NCI-H2029 (cell line): ENCODE measurements around the gene ZNF793.
A peak's percentile ranks its signal among the peaks of the same experiment; 100 is the strongest.

Experiments
- DNase-seq: peaks from one replicate; lab custom pipeline; 2025; lab: John Stamatoyannopoulos, UW

The ZNF793 gene

DNA sequence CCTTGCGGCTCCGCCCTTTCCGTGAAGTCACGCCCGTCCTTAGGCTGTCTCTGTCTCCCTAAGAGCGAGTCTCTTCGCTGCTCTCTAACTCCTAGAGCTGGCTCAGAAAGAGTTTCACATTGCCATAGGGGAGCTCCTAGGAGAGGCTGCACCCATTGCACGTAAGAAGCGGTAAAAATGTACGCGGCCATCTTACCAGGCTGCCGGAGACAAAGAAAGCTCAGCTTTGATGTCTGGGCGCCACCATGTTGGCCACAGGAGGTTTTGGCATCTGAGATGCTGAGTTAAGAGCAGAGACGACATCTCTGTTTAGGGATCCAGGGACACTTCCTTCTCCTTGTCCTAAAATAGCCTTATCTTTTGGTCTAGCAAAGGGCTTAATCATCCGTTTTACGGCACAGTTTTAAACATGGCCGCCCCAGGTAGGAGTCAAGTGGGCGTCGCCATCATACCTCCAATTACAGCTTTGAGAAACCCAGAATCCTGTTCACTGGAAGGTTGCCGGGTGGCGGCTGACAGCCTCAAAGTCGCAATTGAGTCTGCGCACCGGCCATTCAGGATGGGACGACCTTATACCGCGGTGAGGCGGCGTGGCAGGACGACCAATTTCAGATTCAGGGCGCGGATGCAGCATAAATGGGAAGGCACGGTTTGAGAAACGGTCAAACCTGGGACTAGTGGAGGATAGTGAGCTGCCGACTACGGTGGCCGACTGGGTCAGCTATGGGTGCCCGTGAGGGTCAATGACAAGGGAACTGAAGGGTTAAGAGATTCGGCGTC is at the start of gene ZNF793:
TSS of gene ZNF793 (plus strand) at position 553 of the 780 bp plus-strand sequence. CDS start 16,501 bp downstream, outside the sequence.
- DNase-seq: peak; percentile 86

GRCh38 chr19:37466277-37466797 is 40.4 kb upstream of the ZNF793 start:
- DNase-seq: no peak

GRCh38 chr19:37466798-37467607 is 39.7 kb upstream of the ZNF793 start, which contains the start of gene ZNF569:
Gene ZNF569, minus strand, starts transcription at chr19:37467444. Its CDS starts 22,523 bp downstream, at chr19:37444921.
- peak; percentile 96 for DNase-seq

DNA sequence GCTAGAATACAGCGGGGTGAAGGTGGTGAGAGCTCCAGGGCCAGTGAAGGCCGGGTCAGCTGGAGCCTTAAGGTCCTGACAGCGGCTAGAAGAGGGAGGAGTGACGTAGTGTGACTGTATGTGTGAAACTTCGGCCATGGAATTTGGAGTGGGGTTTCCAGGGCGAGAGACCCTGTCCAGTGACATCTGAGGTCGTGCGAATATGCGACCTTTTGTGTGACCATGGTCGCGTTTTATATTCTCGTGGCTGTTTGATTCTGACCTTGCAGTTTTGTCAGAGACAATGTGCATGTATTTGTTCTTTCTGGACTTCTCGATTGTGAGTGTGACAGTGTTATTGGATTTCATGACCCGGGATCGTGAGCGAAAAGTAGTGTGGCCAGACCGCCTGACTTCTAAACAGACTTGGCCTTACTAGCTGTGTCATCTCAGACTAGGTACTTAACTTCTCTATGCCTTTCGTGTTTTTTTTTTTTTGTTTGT is 39.1 kb upstream of the ZNF793 start:
- no peak for DNase-seq

DNA sequence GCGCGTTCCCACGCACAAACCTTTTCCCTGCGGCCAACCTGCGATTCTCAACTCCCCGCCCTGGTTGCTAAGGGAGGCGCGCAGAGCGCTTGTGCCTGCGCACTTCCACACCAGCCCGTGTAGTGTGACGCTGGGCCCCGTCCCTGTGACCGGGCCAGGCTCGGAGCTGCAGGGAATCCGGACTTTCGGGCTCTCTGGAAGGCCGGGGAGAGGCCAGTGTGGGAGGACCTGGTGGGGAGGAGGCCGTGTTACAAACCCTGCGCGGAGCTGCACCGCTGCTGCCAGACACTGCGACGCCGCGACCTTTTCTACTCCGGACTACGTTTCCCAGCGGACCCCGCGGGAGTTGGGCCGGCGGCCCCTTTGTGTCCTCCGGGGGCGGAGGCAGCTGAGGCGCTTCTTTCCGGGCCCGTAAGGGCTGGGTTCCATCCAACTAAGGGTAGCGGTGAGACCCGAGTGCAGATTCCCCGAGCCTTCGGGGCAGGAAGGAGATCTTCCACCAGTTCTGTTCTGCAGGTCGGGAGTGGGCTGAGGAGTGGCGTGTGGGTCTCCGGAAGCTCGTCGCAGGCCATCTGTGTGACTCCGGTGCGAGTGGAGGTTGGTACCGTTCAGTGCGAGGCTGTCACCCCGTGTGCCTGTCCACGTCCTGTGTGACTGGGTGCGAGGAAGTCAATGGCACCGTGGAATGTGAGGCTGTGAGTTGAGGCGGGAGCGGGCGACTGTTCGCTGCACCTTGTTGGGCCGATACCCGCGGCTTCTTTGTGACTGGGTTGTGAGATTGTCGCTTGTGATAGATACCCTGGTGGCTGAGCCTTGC is 37.6 kb upstream of the ZNF793 start, which contains the start of gene ZNF570:
TSS of gene ZNF570 (plus strand) at position 396 of the 817 bp plus-strand sequence. CDS start 999 bp downstream, outside the sequence.
- DNase-seq: peak; percentile 85

GRCh38 chr19:37470216-37470615 is 36.5 kb upstream of the ZNF793 start:
- DNase-seq: no peak

DNA sequence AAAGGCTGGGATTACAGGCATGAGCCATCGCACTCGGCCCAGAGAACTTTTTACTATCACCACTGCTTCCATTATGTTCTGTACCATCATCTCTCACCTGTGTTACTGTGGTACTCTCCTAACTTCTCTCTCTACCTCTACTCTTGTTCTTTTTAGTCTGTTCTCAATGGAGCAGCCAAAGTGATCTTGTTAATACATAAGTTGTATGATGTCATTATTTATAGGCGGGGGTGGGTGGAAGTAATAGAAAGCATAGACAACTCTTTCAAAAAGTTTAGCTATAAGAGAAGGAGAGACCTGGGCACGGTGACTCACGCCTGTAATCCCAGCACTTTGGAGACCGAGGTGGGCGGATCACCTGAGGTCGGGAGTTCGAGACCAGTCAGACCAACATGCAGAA is 34.6 kb upstream of the ZNF793 start:
- DNase-seq: no peak

- no peak for DNase-seq
Measured at GRCh38 chr19:37484406-37485168, 22.2 kb upstream of the ZNF793 start.

- no peak for DNase-seq
Measured at GRCh38 chr19:37492213-37492612, 14.5 kb upstream of the ZNF793 start.

DNA sequence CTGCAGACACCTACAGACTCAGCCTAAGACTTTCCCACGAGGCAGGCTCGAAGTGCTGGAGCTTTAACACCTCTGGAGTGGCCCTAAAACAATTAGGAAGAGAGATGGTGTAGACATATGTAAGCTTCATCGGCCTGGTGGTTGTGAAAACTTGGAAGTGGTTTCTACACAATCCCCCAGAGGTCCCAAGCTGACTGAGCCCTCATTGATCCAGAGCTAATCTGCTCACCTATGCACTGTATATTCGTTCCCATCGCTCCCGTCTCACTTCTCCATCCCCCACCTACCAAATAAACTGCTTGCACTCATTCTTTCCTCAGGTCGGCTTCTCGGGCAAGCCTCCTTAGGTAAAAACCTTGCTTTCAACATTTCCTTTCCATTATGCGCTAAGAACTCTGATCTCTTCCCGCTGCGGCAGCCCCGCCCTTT is 767 bp upstream of the ZNF793 start:
- peak; percentile 20 for DNase-seq

GRCh38 chr19:37507167-37507464 is 377 bp downstream of the ZNF793 start:
- DNase-seq: no peak

- no peak for DNase-seq
Measured at GRCh38 chr19:37511186-37511585, 4.4 kb downstream of the ZNF793 start.

DNA sequence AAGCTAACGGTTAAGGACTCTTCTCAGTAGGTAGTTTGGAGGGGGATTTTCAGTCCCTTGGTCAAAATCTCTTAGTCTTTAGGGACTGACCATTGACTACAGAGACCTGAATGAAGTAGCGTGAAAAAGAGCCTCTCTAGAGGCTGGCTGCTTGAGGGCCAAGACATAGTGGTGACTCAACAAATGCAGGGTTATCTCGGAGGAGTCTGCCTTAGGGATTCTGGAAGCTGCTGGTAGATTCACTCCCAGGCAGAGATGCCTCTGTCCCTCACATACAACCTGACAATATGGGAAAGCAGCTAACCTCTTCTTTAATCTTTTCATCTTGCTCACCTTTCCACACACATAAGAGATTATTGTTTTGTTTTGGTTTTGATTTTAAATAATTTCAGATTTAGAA is 5.1 kb downstream of the ZNF793 start:
- no peak for DNase-seq

- DNase-seq: no peak
Measured at GRCh38 chr19:37513397-37513796, 6.7 kb downstream of the ZNF793 start.

- DNase-seq: no peak
Measured at GRCh38 chr19:37519890-37520289, 13.2 kb downstream of the ZNF793 start.

DNA sequence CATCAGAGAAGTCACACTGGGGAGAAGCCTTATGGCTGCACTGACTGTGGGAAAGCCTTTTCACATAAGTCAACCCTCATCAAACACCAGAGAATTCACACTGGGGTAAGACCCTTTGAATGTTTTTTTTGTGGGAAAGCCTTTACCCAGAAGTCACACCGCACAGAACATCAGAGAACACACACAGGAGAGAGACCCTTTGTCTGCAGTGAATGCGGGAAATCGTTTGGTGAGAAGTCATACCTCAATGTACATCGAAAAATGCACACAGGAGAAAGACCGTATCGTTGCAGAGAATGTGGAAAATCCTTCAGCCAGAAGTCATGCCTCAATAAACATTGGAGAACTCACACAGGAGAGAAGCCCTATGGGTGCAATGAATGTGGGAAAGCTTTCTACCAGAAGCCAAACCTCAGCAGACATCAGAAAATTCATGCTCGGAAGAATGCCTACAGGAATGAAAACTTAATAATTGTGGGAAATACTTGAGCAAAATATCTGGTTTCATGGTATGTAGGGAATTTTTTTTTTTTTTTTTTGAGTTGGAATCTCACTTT is 30.7 kb downstream of the ZNF793 start:
- DNase-seq: no peak

GRCh38 chr19:37551129-37551993 is 44.6 kb downstream of the ZNF793 start:
- no peak for DNase-seq

DNA sequence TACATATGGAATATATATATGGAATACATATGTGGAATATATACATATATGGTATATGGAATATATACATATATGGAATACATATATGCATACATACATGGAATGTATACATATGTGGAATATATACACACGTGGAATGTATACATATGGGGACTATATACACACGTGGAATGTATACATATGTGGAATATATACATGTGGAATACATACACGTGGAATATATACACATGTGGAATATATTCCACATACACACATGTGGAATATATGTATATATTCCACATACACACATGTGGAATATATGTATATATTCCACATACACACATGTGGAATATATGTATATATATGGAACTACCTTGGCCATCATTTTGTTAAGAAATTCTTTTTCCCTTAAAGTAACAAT is 56.8 kb downstream of the ZNF793 start:
- DNase-seq: no peak

- no peak for DNase-seq
Measured at GRCh38 chr19:37564624-37565369, 58.1 kb downstream of the ZNF793 start.
